ENCODE results near the gene SYTL3.
"Not testable (repeated sequence)": the region's sequence is repeated elsewhere in the genome, so short reads cannot be mapped to it uniquely, and the experiment has no call there.

SYTL3 gene

DNA sequence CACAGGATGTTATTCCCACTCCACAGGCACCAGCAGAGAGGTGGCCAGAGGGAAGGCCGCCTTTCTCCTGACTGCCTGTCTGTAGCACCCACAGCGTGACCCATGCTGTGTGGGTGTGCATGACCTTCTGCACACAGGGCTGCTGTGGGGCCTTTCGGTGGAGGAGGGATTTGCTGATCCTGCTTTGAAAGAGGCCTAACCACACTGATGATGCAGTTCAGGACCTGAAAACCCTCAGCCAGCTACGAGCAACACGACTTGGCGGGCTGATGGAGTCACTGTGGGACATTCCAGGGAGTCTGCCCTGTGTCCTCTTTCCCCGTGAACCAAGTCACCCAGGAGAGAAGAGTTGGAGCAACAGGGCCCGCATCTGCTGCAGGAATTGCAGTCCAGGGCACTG is 49.1 kb downstream of the SYTL3 start:
- DNase-seq, result peak; percentile 30

GRCh38 chr6:158701268-158701667 is 51.4 kb downstream of the SYTL3 start:
- DNase-seq, result not testable (repeated sequence)

DNA sequence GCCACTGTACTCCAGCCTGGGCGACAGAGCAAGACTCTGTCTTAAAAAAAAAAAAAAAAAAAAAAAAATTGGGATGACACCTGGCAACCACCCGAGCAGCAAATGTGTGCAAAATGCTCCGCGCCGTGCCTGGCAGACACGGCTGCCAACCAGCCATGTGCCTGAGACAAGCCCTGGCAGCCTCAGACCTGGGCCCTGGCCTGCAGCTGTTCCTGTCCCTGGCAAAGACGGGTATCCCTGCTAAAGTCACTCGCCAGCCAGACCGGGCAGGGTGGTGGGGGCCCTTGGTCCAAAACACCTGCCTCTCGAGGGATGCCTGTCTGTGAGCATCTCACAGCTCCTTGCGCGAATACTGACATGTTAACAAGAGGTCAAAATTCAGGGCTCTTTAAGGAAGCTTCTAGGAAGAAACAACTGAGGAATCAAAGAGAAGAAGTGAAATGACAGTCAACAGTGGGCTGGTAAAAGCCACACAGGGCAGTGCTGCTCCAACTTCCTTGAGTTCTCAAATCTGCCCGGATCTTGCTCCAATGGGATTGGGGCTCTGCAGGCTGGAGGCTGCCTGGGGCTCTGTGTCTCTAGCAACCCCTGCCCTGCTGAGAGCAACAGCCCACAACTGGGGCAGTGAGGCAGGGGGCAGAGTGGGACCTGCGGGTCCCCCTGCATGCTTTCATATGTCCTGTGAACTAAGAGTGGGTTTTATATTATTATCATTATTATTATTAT is 53.4 kb downstream of the SYTL3 start:
- DNase-seq, result no peak

DNA sequence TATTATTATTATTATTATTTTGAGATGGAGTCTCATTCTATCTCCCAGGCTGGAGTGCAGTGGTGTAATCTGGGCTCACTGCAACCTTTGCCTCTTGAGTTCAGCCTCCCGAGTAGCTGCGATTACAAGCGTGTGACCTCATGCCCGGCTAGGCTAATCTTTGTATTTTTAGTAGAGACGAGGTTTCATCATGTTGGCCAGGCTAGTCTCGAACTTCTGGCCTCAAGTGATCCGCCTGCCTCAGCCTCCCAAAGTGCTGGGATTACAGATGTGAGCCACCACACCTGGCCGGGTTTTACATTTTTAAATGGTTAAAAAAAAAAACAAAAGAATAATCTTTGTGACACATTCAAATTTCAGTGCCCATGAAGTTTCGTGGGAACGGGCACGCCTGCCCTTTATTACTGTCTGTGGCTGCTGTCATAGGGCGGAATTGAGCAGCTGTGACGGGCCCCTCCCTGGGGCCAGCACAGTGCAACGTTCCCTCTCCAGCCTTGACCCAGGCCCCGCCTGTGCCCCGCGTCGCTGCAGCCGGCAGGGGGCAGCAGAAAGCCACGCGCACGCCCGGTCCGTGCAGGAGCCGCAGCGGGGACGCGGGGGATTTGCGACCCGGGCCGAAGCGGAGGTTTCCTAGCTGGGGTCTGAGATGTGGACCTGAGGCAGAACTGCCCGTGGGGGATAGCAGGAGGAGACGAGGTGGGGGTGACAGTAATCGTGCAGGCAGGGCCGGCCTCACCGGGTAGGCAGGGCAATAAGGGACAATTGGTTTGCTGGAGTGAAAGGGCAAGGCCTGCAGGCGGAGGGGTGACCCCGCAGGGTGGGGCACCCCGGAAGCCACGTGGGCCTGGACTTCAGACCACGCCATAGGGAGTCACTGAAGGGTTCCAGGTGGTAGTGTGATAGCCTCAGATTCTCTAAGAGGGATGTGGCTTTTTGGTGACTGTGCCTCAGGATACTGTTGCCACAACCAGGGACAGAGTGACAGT is 54.3 kb downstream of the SYTL3 start:
- peak; percentile 81 for DNase-seq

DNA sequence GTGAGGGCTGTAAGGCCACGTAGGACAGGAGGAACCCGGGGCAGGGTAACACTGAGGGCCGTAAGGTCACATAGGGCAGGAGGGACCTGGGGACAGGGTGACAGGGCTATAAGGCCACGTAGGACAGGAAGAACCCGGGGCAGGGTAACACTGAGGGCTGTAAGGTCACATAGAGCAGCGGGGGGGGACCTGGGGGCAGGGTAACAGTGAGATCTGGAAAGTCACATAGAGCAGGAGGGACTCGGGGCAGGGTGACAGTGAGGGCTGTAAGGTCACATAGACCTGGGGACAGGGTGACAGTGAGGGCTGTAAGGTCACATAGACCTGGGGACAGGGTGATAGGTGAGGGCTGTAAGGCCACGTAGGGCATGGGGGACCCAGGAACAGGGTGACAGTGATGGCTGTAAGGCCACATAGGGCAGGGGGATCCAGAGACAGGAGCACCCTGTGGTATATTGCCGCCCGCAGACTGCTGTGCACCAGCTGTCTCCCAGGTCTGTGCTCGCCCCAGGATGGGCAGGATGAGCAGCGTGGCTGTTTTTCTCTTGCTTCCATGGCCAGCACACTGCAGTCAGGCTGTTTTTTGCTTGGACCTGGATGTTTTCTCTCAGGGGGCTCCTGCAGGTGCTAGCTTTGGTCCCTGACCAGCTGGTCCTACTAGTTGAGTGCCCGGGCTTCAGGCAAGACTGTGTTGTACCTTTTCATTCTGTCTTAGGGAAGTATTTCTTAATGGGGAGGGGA is 55.7 kb downstream of the SYTL3 start:
- DNase-seq, result no peak

GRCh38 chr6:158706369-158706982 is 56.6 kb downstream of the SYTL3 start:
- DNase-seq, result no peak

- no peak for DNase-seq
Measured at GRCh38 chr6:158707120-158707820, 57.4 kb downstream of the SYTL3 start.

DNA sequence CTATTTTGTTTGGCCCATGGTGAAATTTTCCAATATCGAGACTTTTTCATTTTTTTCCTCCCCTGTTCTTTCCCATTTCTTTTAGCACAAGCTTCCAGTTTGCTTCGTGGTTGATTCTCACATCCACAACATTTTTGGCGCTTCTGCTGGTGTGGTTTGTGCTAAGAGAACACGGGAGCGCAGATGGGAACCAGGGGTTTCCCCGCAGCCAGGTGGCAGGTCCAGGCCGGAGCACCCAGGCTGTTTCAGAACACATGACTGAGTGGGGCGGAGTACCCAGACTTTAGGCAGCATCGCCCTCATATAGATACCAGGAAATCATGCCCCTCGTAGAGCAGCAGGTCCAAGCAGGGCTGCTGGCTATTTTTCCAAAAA is 58.0 kb downstream of the SYTL3 start:
- no peak for DNase-seq

GRCh38 chr6:158708239-158708638 is 58.4 kb downstream of the SYTL3 start:
- DNase-seq, result no peak

GRCh38 chr6:158709809-158710208 is 60.0 kb downstream of the SYTL3 start:
- DNase-seq, result no peak

- no peak for DNase-seq
Measured at GRCh38 chr6:158711264-158711663, 61.4 kb downstream of the SYTL3 start.

DNA sequence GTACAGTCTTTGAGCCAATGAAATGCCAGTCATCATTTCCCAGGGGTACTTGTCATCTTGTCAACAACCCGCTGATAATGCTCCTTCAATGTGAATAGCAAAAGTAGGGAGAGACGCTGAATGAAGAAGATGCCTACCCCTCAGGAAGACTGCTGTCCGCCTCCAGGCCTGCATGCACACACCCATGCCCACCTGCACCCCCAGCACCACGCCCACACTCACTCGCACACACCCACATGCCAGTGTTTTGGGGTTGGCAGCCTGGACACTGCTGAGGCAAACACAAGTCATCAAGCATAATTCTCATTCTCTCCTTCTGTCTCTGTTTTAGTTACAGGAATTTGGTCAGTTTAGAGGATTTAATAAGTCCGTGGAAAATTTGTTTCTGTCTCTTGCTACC is 63.6 kb downstream of the SYTL3 start:
- DNase-seq, result no peak

GRCh38 chr6:158714706-158715105 is 64.9 kb downstream of the SYTL3 start:
- no peak for DNase-seq

DNA sequence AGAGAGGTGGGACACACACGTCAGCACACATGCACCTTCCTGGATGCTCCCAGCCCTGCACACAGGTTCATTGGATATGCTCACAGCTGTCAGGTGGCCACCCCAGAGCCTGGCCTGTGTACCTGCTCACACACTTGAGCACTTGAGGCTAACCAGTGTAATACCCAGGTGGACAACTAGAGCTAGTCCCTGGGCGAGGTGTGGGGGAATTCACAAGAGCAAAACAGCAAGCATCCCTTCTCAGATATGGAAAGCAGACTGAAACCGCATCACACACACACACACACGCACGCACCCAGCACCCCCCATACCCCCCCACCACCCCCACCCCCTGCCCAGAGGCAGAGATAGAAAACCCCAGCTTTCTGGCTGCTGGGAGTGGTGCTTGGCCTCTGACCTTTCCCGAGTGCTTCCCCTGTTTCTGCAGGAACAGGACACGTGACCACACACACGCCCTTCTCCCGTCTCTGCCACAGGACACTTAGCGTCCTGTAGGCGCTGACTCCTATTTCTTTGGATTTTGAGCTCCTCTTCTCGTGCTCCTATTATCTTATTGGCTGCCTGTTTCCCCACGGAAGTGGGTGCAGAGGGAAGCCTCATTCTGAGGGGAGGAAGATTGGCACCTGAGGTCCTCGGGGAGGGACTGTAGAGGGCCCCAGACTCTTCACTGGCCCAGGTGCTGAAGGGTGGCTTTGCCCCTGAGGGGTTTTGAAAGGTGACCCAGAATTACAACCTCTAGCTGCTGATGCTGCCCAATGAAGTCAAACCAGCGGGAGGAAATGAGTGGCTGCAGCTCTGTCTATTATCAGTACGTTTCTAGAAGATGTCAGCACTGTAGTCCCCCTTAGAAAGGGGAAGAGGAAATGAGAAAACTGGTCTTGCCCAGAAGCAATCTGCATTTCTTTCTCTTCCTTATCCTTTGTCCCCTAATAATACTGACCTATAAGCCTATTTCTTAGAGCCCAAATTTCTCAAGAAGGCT is 65.8 kb downstream of the SYTL3 start:
- no peak for DNase-seq

- DNase-seq, result no peak
Measured at GRCh38 chr6:158717341-158718330, 67.8 kb downstream of the SYTL3 start.

DNA sequence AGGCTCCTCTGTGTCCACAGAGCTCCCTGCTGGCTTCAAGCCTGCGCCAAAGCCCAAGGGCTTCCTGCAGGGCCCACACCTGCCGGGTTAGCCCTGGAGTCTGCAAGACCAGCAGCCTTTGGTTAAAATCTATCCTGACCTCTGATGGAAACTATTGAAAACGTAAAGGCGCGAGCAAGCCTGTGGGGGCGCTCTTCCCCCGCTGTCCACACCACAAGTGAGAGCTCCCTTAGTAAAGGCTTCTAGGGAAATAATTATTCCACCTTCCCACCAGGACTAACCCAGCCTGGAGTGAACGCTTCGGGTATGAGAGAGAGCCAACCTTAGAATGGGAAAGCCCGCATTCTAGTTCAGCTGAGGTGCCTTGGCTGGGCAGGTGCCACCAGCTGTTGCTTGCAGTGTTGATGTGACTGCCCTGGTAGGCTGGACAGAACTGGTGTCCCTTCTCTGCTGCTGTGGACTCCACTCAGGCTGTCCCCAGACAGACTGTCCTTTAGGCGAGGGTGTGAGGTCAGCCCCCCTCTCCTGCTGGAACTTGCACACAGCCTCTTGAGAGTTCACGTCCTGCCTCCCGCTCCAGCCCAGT is 68.7 kb downstream of the SYTL3 start:
- DNase-seq, result no peak

GRCh38 chr6:158722176-158722729 is 72.4 kb downstream of the SYTL3 start:
- no peak for DNase-seq

GRCh38 chr6:158725704-158726103 is 75.8 kb downstream of the SYTL3 start:
- no peak for DNase-seq

Data from stimulated activated CD4-positive, alpha-beta T cell treated with anti-CD3 and anti-CD28 coated beads, Interleukin-15, amount 100 ng/mL, for 24 hours (primary cell).